Measurements from ENCODE around the gene MTMR10. TPM values are rescaled to one million over a fixed set of nuclear protein-coding genes. Genes with fewer than 3 reads are reported as not detected.

Gene MTMR10
- polyA plus RNA-seq (ENCODE audit: low read depth in 6 of 6) = 10 to 100 TPM in 5 of 6 donors, 1 to 10 TPM in 1; 2.7 to 43.0 (median 17.1) TPM

GRCh38 chr15:30991255-30992235, at the start of gene MTMR10:
Gene MTMR10 (minus strand): TSS chr15:30991628. CDS start chr15:30991506, 122 bp downstream.
- Mint-ChIP-seq H3K4me3 (peak within 1 kb of the TSS; percentile 95 to 100 (median 97)), H3K4me1 (peaks cover 27 to 32% (median 32%) of the 10 kb centered on the region in 3 donors), H3K9me3 (no peaks in the 10 kb centered on the region), H3K27ac (peak within 1 kb of the TSS; percentile 95 to 98 (median 97)), H3K36me3 (peaks cover 8 to 9% of the 10 kb centered on the region in 2 donors), H3K27me3 (no peaks in the 10 kb centered on the region)
- peak; percentile 91 to 92 for ATAC-seq (ENCODE audit: low read depth in 2 of 2)
- peak; percentile 87 for DNase-seq

GRCh38 chr15:31040611-31041010, 49.2 kb upstream of the MTMR10 start:
- no peak for DNase-seq
- H3K4me3 Mint-ChIP-seq = peak overlapping the region in 1 of 8 donors; percentile 45
- ATAC-seq (ENCODE audit: low read depth in 2 of 2) = no peak
- no peaks in the 10 kb centered on the region for H3K27me3 Mint-ChIP-seq
- H3K36me3 Mint-ChIP-seq = no peaks in the 10 kb centered on the region
- H3K4me1 Mint-ChIP-seq = peaks cover 10 to 23% (median 16%) of the 10 kb centered on the region in 3 donors
- H3K9me3 Mint-ChIP-seq = no peaks in the 10 kb centered on the region
- peak overlapping the region in 1 of 6 donors; percentile 5 for H3K27ac Mint-ChIP-seq

GRCh38 chr15:31039961-31040360, 48.5 kb upstream of the MTMR10 start:
- H3K9me3 Mint-ChIP-seq = no peaks in the 10 kb centered on the region
- no peak for ATAC-seq (ENCODE audit: low read depth in 2 of 2)
- DNase-seq = no peak
- H3K27ac Mint-ChIP-seq = peak overlapping the region in 1 of 6 donors; percentile 34
- H3K4me1 Mint-ChIP-seq = peaks cover 13 to 23% (median 18%) of the 10 kb centered on the region in 3 donors
- no peaks in the 10 kb centered on the region for H3K27me3 Mint-ChIP-seq
- no peak overlapping the region for H3K4me3 Mint-ChIP-seq
- no peaks in the 10 kb centered on the region for H3K36me3 Mint-ChIP-seq

GRCh38 chr15:31037731-31038477, 46.5 kb upstream of the MTMR10 start:
- ATAC-seq (ENCODE audit: low read depth in 2 of 2) = no peak
- no peak for DNase-seq
- H3K36me3 Mint-ChIP-seq = no peaks in the 10 kb centered on the region

GRCh38 chr15:31036783-31037182, 45.4 kb upstream of the MTMR10 start:
- no peak overlapping the region for H3K27ac Mint-ChIP-seq
- H3K9me3 Mint-ChIP-seq = no peaks in the 10 kb centered on the region
- peak overlapping the region in 1 of 8 donors; percentile 81 for H3K4me3 Mint-ChIP-seq
- ATAC-seq (ENCODE audit: low read depth in 2 of 2) = no peak
- no peaks in the 10 kb centered on the region for H3K36me3 Mint-ChIP-seq
- H3K27me3 Mint-ChIP-seq = no peaks in the 10 kb centered on the region
- no peak for DNase-seq
- H3K4me1 Mint-ChIP-seq = peaks cover 27 to 42% (median 40%) of the 10 kb centered on the region in 3 donors

More at GRCh38 chr15:31037731-31038477, 46.5 kb upstream of the MTMR10 start:
- Mint-ChIP-seq H3K9me3 (no peaks in the 10 kb centered on the region), H3K4me1 (peaks cover 31 to 42% (median 32%) of the 10 kb centered on the region in 3 donors), H3K27ac (peak overlapping the region in 2 of 6 donors; percentile 57 to 59), H3K27me3 (no peaks in the 10 kb centered on the region), H3K4me3 (no peak overlapping the region)

GRCh38 chr15:31035610-31036009, 44.2 kb upstream of the MTMR10 start:
- DNase-seq (no peak), ATAC-seq (ENCODE audit: low read depth in 2 of 2) (no peak)
- Mint-ChIP-seq H3K36me3 (no peaks in the 10 kb centered on the region), H3K9me3 (peaks cover 0 to 2% (median 0%) of the 10 kb centered on the region in 7 donors), H3K4me1 (peaks cover 32 to 49% (median 48%) of the 10 kb centered on the region in 3 donors), H3K27me3 (no peaks in the 10 kb centered on the region), H3K4me3 (no peak overlapping the region), H3K27ac (peak overlapping the region in 1 of 6 donors; percentile 38)

- Mint-ChIP-seq H3K4me1 (peaks cover 37 to 51% (median 40%) of the 10 kb centered on the region in 3 donors), H3K9me3 (peaks cover 0 to 2% (median 0%) of the 10 kb centered on the region in 7 donors), H3K36me3 (no peaks in the 10 kb centered on the region), H3K27me3 (no peaks in the 10 kb centered on the region), H3K4me3 (peak overlapping the region in 1 of 8 donors; percentile 9), H3K27ac (peak overlapping the region in 3 of 6 donors; percentile 8 to 62 (median 44))
- ATAC-seq (ENCODE audit: low read depth in 2 of 2) (peak in 1 of 2 donors; percentile 30), DNase-seq (no peak)
Measured at GRCh38 chr15:31034152-31034551, 42.7 kb upstream of the MTMR10 start.

GRCh38 chr15:31032961-31033371, 41.5 kb upstream of the MTMR10 start:
- H3K27me3 Mint-ChIP-seq = no peaks in the 10 kb centered on the region
- DNase-seq (no peak), ATAC-seq (ENCODE audit: low read depth in 2 of 2) (no peak)
- H3K9me3 Mint-ChIP-seq = peaks cover 0 to 2% (median 0%) of the 10 kb centered on the region in 7 donors
- peak overlapping the region in 1 of 8 donors; percentile 41 for H3K4me3 Mint-ChIP-seq
- H3K36me3 Mint-ChIP-seq = no peaks in the 10 kb centered on the region
- H3K4me1 Mint-ChIP-seq = peaks cover 37 to 56% (median 40%) of the 10 kb centered on the region in 3 donors
- peak overlapping the region in 3 of 6 donors; percentile 9 to 49 (median 23) for H3K27ac Mint-ChIP-seq

- ATAC-seq (ENCODE audit: low read depth in 2 of 2) (peak; percentile 57 to 60), DNase-seq (no peak)
- Mint-ChIP-seq H3K27me3 (no peaks in the 10 kb centered on the region), H3K27ac (peak overlapping the region in 3 of 6 donors; percentile 6 to 25 (median 18)), H3K36me3 (no peaks in the 10 kb centered on the region), H3K9me3 (peaks cover 0 to 2% (median 0%) of the 10 kb centered on the region in 7 donors), H3K4me3 (no peak overlapping the region), H3K4me1 (peaks cover 33 to 55% (median 34%) of the 10 kb centered on the region in 3 donors)
Measured at GRCh38 chr15:31031471-31032067, 40.1 kb upstream of the MTMR10 start.

- peak overlapping the region in 6 of 8 donors; percentile 12 to 66 (median 25) for H3K4me3 Mint-ChIP-seq
- H3K27ac Mint-ChIP-seq = no peak overlapping the region
- H3K27me3 Mint-ChIP-seq = no peaks in the 10 kb centered on the region
- ATAC-seq (ENCODE audit: low read depth in 2 of 2) (no peak), DNase-seq (no peak)
- peaks cover 0 to 5% (median 0%) of the 10 kb centered on the region in 7 donors for H3K9me3 Mint-ChIP-seq
- peaks cover 0 to 5% of the 10 kb centered on the region in 2 donors for H3K36me3 Mint-ChIP-seq
- peaks cover 33 to 49% (median 39%) of the 10 kb centered on the region in 3 donors for H3K4me1 Mint-ChIP-seq
Measured at GRCh38 chr15:31027910-31028578, 36.6 kb upstream of the MTMR10 start.

GRCh38 chr15:31025996-31026395, 34.6 kb upstream of the MTMR10 start:
- Mint-ChIP-seq H3K9me3 (peaks cover 0 to 7% (median 0%) of the 10 kb centered on the region in 7 donors), H3K4me3 (no peak overlapping the region), H3K27me3 (no peaks in the 10 kb centered on the region), H3K36me3 (peaks cover 0 to 9% of the 10 kb centered on the region in 2 donors), H3K27ac (no peak overlapping the region), H3K4me1 (peaks cover 28 to 51% (median 36%) of the 10 kb centered on the region in 3 donors)
- no peak for DNase-seq
- no peak for ATAC-seq (ENCODE audit: low read depth in 2 of 2)

GRCh38 chr15:31024979-31025378, 33.6 kb upstream of the MTMR10 start:
- Mint-ChIP-seq H3K27me3 (no peaks in the 10 kb centered on the region), H3K4me1 (peaks cover 34 to 54% (median 45%) of the 10 kb centered on the region in 3 donors), H3K36me3 (peaks cover 0 to 9% of the 10 kb centered on the region in 2 donors), H3K27ac (peak overlapping the region in 2 of 6 donors; percentile 56 to 71), H3K4me3 (peak overlapping the region in 2 of 8 donors; percentile 5 to 16), H3K9me3 (peaks cover 0 to 7% (median 0%) of the 10 kb centered on the region in 7 donors)
- DNase-seq (no peak), ATAC-seq (ENCODE audit: low read depth in 2 of 2) (no peak)

Measured in naive B cell (primary cell).